HG03439 (cell line): Measurements from ENCODE around the gene BARHL1.

ENCODE experiments used
- ATAC-seq: cut with Tn5 transposase; IDR thresholded peaks from one replicate; pipeline ENCODE4 v1.9.1; 2021; ENCODE audit warnings: mild to moderate bottlenecking, moderate library complexity; ENCODE audit not compliant: unreplicated experiment

Gene BARHL1

DNA sequence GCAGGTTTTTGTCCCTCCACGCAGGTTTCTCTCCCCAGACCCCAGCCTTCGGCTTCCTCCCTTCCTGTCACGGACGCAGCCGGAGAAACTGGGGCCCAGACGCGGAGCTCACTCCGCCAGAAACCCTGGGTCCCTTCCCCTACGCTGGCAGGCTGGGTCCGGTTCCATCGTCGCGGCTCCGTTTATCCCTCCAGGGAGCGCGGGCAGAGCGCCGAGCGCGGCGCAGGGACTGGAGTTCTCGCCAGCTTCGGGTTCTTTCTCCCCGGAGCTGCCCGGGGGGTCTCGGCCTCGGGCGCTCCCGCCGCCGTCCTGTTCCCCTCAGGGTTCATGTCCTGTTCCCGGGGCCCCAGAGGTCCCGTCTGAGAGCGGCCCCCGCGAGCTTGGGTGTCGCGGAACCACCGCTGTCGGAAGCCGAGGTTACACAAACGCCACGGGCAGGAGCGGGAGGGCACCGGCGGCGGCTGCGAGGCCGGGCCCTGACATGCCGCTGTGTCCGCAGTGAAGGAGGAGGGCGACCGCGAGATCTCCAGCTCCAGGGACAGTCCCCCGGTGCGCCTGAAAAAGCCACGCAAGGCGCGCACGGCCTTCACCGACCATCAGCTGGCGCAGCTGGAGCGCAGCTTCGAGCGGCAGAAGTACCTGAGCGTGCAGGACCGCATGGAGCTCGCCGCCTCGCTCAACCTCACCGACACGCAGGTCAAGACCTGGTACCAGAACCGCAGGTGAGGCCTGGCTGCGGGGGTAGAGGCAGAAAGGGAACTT, 4.6 kb downstream of the BARHL1 start:
- no peak for ATAC-seq

DNA sequence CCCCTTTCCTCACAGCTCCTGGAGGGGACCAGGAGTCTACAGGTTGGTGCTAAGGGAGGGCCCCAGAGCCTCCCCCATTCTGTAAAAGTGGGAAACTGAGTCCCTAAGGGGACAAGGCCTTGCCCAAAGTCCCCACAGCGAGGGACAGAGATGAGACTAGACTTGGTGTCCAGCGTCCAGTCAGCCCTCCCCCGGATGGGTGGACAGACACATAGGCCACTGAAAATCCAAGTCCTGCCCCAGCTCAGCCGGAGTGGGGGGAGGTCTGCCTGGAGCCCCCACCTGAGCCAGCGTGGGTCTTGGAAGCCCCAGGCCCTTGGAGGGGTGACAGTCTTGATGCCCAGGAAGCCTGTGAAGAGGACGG, 5.2 kb downstream of the BARHL1 start:
- no peak for ATAC-seq

DNA sequence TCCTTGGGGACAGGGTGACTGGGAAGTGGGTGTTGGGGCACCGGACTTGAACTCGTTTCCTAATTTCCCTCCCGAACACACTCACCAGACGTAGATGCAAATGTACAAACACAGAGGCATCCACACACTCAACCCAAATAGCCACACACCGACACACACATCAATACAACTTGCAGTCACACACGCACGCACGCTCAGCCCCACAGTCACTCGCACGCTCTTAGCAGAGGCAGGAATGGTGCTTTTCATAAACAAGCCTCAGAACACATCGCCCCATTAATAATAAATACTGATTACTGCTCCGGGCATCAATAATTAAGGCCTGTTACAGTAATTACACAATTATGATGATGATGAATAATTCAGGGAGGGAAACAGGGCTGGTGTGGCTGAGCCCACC, 5.7 kb downstream of the BARHL1 start:
- ATAC-seq, result no peak

DNA sequence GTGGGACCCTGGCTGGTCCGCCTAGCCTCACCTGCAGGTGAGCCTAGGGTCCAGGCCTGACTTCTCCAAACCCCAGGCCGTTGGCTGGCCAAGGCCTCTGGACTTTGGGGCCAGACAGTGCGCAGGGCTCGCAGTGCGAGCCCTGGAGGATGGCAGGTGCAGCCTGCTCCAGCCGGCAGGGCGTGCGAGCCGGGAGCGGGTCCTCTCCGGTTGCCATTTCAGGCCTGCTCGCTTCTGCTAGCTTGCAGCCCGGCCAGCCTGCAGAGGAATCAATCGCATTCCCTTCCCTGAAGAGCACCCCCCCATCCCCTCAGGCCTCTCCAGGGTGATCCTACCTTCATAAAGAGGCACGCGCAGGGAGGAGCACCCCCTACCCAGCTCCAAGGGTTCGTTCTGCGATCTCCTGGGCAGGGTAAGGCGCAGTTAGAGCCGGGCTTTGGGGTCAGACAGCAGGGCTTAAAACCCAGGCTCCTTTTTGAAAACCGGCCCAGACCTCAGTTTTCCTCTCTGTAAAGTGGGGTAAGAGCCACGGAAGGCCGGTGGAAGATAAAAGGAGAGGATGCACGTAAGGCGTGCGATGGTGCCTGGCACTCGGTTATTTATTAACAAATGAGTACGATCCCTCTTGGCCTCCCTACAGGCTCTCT, 6.2 kb downstream of the BARHL1 start:
- no peak for ATAC-seq

DNA sequence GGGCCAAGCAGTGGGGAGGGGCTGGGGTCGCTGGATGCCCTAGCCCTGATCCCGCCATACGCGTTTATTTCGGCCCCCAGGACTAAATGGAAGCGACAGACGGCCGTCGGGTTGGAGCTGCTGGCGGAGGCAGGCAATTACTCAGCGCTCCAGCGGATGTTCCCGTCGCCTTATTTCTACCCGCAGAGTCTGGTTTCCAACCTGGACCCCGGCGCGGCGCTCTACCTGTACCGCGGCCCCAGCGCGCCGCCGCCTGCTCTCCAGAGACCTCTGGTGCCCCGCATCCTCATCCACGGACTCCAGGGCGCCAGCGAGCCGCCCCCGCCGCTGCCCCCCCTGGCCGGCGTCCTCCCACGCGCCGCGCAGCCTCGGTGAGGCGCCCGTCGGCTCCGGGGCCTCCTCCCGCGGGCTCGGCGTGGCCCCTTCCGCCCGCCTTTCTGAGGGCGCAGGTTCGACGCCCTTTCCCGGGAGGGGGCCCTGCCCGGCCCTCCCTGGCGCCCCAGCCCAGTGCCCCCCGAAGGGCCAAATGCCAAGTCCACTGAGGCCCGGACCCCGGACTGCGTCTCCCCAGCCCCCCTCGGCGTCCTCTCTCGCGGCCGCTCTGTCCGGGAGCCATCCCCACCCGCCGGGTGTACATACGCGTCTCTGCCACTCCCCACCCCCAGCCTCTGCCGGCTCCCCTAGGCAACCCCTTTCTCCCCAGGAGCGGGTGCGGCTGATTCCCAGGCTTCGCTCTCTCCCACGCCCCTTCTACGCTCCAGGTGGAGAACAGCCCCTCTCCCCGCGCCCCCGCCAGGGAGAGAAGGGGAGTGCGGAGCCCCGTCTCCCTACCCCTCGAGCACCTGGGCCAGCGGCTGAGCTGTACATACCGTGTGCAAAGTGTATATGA, 7.0 kb downstream of the BARHL1 start:
- no peak for ATAC-seq

DNA sequence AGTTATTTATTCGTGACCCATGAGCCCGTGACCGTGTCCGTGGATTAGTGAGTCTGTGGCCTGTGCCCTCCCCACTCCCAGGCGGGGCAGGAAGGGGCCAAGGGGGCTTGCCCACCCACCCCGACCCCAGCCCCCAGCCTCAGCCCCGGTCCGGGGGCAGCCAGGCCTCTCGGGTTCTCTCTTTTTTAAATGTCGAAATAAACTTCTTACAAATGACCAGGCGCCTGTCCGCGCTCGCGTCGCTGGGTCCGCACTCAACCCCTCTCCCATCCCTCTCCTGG, 7.6 kb downstream of the BARHL1 start:
- ATAC-seq, result no peak

DNA sequence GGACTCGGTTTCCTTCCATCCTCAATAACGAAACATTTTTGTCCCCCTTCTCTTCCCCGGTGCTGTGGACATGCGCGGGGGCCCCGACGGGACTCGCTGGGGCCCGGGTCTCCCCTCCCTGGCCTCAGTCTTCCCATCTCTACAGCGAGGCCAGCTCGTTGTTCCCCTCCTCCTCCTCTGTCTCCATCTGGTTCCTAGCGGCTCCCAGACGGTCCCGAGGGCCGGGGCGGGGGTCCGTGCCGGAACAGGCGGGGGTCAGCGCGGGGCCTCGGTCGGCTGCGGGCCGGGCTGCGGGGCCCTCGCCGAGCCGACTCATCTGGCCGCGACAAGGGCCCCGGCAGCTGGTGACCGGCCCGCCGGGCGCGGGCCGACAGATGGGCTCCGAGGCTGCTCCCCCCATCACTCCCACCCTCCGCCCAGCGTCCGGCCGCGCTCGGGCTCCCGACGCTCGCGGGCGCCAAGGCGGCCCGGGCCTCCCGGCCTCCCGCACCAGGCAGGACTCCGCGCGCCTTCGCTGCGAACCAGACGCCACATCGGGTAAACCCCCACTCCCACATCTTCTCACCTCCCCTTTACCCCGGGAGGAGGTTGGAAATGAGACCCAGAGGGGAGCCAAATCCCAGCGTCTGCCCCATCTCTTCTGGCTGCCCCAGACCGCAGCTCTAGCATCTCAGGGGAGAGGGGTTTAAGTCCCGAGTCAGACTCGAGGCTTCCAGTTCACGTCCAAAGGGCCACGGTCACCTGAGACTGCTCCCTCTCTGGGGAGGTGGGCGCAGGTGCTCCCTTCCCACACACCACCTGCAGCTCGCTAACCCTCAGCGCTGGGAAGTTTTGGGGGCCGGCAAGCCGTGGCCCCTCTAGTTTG, 8.1 kb downstream of the BARHL1 start:
- ATAC-seq, result no peak

DNA sequence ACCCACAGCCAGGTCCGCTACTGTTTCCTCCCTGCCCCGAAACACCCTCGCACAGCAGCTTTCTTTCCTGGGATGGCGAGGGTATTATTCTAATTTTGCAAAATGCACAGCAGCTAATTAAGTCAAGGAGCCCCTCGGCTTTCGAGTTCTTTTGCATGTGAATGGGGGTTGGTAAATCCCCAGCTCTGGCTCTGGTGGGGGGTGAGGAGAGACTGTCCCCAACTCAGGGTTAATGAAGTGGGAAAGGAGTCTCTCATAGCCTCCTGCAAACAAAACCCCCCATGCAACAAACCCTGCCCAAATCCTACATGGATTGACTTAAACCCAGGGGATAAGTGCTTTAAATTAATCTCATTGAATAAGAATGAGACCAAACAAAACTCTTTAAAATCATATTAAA, 8.8 kb downstream of the BARHL1 start:
- no peak for ATAC-seq

DNA sequence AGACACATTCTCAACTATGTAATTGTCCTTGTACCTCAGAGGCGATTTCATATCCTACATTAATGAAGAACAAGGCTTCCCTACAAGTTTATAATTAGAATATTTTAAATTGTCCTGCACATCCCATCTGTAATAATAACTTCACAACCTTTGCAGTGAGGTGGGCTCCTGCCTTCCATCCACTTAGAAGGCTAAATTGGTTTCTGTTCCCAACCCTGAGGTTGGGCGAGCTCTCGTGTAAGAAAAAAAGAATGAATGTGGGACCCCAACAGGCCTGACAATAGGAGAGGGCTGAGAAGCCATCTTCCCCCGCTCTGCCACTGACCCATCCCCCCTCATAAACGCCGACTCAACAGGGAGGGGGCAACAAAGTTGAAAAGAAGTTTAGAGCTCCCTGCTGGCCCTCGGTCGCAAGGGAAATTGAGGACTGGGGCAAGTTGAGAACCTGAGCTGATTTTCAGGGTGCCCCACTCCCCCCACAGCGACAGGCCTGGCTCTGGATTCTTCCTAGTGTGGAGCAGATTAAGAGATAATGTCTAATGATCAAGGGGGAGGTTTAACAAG, 9.4 kb downstream of the BARHL1 start:
- no peak for ATAC-seq

DNA sequence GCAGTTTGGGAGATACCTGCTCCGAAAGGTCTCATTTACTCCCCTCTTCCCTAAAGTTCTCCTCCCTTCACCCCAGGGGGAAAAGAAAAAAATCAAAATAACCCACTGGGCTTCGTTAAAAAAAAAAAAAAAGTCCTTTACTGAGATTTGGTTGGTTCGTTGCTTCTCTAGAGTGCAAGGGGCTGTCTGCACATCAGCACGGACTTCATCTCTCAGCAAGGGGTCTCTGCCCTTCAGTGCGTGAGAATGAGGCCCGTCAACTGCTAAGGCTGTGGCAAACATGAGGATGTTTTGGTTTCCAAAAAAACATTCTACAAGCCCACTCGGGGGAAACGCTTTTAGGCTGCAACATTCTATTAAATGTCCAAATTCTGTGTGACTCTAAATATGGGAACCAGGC, 10.0 kb downstream of the BARHL1 start:
- ATAC-seq, result no peak

DNA sequence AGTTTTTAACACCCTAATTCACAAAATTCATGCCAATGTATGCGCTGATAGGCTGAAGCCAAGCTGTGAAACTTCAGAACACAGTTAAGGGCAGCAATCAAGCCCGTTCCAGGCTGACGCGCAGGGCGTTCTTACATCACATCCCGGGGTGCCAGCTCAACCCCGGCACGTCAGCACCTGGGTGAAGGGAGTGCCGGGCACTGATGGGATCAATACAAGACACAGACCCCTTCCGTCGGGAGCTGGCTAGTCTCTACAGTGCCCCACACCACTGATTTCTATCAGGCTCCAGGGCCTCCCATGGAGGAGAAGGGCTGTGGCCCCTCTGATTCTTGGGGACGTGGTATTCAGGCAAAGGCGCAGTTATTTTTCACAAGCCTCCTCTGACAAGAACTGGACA, 12.0 kb downstream of the BARHL1 start:
- ATAC-seq, result no peak

DNA sequence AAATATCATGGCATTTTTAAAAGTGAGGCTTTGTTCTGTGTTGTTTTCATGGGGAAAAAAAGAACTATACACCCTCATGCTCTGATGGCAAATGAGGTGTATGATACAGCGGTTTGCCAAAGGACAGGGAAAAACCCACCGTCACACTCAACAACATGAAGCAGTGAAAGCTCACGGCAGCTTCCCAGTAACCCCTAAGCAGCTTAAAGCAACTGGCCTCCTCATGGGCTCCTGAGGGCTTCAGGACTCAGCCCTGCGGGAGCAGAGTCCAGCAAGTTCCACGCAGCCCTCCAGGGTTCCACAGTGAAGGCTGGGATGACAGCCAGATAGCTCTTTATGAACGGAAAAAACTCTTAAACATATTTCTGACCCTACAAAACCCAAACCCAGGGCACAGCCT, 12.9 kb downstream of the BARHL1 start:
- ATAC-seq, result no peak

DNA sequence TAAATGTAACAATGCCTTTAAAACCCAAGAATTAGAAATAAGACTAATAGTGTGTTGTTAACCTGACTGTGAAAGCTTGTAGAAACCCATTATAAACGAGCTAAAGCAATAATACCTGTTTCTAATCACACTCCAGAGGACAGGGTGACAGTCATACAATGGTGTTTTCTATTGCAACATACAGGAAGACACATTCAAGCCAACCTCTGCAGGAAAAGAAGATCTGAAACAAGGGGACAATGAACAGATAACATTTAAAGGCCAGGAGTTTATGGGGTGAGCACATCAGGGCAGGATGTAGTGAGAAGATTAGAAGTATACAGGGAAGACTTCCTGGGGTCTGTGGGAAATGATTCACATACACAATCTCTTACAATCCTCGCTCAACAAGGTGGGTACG, 13.8 kb downstream of the BARHL1 start:
- no peak for ATAC-seq

DNA sequence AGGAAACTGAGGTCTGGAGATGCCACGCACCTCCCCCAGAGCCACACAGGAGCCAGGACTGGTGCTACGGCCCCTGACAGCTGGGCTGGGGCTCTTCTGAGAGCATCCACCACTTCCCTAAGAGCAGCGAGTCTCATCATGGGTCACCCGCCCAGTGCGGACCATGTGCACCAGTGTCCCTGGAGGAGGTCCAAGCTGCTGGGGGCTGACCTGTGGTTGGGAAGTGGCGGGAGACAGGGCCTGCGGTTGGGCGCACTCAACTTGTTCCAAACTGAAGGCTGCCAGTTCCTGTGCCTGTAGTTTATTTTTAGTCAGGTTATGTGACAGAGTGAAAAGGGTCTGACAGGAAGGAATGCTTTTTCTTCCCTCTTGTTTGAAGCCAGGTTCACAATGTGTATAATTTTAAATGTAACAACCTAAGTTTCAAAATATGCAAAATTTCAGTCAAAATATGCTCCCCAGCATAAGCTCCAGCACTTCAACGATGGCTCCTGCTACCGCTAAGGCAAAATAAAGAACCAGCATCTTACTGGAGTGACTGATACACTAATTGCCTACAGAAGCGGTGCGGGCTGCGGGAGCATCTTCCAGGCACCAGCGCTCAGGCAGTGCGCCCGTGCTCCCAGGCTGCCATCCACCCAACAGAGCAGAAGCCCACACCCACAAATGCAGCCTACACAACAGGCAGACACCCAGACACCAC, 14.8 kb downstream of the BARHL1 start:
- no peak for ATAC-seq

DNA sequence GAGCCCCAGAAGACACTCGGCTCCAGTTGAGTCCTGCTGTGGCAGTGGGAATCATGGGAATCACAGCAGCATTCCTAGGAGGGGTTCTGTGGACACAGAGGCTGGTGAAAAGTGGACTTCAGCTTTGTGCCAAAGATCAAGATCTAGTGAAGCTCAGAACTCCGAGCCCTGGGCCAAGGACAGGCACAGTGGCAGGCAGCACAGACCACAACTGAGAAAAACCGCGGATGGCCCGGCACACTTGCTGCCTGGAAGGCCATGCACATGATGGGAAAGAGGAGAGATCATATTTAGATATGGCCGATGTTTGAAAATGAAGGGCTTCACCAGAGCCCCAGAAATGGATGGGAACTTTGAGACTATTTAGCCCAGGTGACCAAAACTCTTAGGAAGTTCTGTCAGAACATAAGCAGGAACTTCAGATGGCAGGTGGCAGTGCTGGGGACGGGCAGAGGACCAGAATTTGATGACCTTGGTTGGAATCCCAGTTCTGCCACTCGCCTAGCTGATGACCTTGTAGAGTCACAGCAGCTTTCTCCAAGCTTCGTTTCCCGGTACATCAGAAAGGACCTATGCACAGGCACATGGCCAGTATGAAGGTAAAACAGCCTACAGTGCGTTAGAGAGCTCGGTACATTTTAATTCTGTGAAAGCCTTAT, 18.0 kb downstream of the BARHL1 start:
- ATAC-seq, result no peak

DNA sequence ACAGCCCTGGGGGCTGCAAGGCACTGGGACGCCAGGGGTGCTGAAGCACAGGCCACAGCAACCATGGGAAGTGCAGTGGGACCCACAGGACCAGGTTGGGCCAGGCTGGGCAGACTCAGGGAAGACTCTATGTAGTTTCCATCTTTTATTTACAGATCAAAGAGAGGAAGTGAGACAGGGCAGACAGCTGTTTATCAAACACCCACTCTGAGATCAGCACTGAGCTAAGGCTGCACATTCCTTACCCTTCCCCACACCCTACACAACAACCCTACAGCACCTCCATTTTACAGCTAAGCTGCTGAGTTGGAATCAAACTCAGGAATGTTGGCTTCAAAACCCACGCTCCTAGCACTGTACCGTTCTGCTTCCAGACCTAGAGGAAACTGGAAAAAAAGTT, 19.8 kb downstream of the BARHL1 start:
- ATAC-seq, result no peak

DNA sequence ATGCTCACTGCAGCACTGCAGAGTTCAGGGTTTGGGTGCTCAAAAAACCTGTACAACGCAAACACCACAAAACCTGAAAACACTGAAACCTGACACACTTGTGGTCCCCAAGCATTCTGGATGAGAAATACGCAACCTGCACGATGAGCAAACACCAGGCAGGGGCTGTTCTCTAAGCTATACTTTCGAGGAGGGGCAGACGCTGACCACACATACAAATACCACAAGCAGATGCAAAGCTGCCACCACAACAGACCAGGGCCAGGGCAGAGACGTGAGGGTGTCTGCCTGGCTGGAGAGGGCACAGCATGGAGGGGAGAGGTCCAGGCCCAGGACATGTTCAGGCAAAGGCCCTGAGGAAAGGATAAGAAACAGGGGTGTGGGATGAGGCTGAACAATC, 23.0 kb downstream of the BARHL1 start:
- no peak for ATAC-seq

DNA sequence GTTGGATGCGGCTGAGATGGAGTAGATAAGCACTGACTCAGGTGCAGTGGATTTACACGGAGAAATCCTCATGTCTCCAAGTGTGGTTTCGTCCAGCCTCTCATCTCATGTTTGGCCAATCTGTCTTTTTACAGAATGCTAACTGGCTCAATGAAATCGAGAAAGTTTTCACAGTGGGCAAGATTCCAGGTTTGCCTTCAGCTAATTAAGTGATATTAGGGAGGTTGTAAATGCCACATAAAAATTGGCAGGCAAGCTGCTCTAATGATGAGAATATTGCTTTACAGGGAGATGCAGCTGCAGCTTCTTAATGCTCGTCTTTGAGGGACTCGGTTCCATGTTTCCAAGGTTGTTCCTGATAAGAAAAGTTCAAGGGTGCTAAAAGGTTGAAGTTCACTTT, 23.7 kb downstream of the BARHL1 start:
- ATAC-seq, result no peak

DNA sequence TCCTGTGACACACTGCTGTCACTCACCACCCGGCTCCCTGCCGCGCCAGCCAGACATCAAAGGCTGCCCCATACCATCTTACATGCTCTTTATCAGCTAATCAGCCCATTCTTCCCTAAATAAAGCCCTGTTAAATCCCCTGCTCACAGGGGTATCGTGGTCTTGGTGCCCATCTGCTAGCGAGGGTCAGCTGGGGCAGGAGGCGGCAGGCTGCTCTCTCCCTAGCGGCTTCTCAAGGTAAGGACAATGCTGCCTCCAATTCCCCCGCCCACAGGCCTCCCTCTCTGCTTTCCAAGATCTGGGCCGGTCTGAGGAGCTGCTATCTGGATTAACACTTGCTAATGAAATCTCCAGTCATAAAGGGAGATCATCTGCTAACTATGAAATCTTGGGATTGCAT, 26.8 kb downstream of the BARHL1 start:
- ATAC-seq, result no peak

DNA sequence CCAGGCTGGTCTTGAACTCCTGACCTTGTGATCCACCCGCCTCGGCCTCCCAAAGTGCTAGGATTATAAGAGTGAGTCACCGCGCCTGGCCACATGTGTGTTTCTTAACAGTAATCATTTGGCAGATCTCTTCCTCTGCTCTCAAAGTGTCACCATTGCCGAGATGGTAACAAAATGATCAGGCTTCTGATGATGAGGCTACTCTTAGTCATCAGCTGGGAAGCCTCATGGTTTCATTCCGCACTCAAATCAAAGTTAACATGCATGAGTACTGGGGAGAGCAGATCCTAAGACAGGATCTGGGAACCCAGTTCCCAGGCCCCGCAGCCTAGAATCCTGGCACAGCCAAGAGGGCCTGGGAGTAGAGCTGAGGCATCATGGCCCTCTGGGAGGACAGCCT, 27.4 kb downstream of the BARHL1 start:
- no peak for ATAC-seq
